ENCODE measurements around the gene ARMC3.

GRCh38 chr10:22984066-22984465 is 56.2 kb downstream of the ARMC3 start:
- TF ChIP-seq, protein P1, sequence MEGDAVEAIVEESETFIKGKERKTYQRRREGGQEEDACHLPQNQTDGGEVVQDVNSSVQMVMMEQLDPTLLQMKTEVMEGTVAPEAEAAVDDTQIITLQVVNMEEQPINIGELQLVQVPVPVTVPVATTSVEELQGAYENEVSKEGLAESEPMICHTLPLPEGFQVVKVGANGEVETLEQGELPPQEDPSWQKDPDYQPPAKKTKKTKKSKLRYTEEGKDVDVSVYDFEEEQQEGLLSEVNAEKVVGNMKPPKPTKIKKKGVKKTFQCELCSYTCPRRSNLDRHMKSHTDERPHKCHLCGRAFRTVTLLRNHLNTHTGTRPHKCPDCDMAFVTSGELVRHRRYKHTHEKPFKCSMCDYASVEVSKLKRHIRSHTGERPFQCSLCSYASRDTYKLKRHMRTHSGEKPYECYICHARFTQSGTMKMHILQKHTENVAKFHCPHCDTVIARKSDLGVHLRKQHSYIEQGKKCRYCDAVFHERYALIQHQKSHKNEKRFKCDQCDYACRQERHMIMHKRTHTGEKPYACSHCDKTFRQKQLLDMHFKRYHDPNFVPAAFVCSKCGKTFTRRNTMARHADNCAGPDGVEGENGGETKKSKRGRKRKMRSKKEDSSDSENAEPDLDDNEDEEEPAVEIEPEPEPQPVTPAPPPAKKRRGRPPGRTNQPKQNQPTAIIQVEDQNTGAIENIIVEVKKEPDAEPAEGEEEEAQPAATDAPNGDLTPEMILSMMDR (IDR thresholded peaks at IDR 0.05; ENCODE audit: insufficient read depth, low read length) = no peak
- no peak for TF ChIP-seq POLR2AphosphoS5 (IDR thresholded peaks at IDR 0.05; ENCODE audit: low read depth)
- TF ChIP-seq, protein P2, sequence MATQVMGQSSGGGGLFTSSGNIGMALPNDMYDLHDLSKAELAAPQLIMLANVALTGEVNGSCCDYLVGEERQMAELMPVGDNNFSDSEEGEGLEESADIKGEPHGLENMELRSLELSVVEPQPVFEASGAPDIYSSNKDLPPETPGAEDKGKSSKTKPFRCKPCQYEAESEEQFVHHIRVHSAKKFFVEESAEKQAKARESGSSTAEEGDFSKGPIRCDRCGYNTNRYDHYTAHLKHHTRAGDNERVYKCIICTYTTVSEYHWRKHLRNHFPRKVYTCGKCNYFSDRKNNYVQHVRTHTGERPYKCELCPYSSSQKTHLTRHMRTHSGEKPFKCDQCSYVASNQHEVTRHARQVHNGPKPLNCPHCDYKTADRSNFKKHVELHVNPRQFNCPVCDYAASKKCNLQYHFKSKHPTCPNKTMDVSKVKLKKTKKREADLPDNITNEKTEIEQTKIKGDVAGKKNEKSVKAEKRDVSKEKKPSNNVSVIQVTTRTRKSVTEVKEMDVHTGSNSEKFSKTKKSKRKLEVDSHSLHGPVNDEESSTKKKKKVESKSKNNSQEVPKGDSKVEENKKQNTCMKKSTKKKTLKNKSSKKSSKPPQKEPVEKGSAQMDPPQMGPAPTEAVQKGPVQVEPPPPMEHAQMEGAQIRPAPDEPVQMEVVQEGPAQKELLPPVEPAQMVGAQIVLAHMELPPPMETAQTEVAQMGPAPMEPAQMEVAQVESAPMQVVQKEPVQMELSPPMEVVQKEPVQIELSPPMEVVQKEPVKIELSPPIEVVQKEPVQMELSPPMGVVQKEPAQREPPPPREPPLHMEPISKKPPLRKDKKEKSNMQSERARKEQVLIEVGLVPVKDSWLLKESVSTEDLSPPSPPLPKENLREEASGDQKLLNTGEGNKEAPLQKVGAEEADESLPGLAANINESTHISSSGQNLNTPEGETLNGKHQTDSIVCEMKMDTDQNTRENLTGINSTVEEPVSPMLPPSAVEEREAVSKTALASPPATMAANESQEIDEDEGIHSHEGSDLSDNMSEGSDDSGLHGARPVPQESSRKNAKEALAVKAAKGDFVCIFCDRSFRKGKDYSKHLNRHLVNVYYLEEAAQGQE (IDR thresholded peaks at IDR 0.05; ENCODE audit: insufficient replicate concordance, low read depth) = no peak
- TF ChIP-seq SPI1 (IDR thresholded peaks at IDR 0.05; ENCODE audit: borderline replicate concordance, low read depth) = no peak
- no peak for TF ChIP-seq GABPA (IDR thresholded peaks at IDR 0.05; ENCODE audit: low read depth)

Data from HL-60 (cell line).